Suppressor macrophage (primary cell): Measurements from ENCODE around the gene TNFAIP8.

Experiments used
- DNase-seq, 4 experiments: peaks; one replicate each; pipeline ENCODE4 v3.0.0-alpha.2; 2020 to 2022

Gene TNFAIP8

DNA sequence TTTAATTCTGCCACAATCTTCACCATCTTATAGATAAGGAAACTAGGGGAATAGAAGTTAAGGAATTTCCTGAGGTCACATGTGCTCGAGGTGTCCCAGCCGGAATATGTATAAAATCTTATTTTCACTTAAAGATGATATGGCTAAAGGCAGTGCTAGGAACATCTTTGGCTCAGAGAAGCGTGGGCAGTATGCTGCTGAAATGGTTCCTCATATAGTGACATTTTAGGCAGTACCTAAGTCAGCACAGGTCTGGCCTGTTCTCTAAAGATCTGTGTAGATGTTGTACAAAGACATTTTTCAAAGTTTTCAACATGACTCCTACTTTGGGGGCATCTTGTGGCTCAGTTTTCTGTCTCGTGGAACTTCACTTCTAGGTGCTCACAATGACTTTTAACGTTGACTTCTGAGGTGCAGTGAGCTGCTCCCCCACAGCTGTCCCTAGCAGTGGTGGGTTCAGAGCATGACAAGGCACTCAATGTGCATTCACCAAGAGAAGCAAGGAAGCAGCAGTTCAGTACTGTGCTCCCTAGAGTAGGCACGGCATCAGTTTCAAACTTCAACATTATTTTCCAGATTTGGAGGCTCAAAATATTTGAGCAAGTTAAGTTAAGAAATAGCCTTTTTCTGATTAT, 40.3 kb downstream of the TNFAIP8 start:
- no peak for DNase-seq

DNA sequence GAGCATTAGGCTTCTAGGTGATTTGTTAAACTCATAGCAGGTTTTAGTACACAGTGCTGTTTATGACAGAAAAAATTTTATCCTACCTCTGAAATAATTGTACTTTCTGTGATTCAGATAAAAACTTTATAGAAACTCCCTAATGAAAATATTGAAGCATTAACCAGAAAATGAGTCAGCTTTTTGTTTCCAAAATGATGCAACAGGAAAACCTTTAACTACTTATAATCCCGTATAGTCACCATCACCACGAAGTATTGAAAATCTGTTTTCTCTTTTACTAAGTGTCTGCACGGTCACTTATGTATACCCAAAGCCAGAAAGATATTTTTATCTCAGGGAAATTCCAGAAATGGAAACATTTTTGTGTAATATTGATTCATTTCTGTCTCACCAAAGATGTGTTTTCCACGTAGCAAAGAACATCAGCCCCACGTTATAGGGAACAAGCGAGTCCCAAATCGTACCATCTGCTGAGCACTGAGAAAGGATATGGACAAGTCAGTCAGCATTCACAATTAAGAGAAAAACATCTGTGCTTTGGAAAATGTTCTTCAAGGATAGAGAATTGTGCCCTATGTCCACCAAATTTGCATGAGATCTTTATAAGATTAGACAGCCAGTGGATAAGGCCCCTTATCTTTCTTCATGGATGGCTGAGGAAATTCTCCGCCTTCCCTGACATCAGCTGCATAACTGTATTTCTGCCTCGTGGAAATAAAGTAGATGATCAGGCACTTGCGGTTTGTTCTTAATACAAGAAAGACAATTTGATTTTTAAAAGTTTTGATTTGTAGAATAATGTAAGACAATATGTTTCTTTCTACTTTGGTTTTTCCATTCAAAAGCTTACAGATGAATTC, 41.9 kb downstream of the TNFAIP8 start:
- peak in 3 of 4 experiments; percentile 15 to 62 (median 54) for DNase-seq

DNA sequence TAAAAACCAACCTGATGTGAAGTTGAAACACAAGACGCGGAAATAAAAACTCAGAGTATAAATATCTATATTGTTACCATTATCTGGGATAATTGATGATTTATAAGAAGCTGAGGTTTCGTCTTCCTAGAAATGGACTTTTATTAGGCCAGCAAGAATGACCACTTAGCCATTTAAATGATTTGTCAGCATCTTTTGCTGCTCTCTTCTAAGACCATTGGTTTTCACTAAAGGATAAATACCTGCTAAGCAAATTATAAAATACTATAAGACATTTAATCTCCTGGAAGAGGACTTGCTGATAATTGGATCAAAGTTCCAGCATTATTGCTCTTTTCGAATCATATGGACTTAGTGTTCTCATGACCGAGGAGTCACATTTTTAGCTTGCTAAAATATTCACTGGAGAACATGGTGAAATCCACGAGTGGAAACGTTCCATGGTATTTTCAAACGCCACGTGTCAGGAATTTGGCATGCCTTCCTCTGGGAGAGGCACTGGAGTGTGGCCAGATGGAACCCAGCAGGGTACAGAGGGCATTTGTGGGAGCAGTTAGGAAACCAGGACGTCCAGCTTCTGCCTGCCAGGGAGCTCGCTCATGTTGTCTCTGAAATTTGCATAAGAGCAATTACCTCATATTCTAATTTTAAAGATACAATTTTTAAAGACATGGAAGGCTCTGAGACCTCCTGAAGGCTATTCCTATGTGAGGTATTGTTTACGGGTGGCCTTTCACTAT, 43.1 kb downstream of the TNFAIP8 start:
- no peak for DNase-seq

DNA sequence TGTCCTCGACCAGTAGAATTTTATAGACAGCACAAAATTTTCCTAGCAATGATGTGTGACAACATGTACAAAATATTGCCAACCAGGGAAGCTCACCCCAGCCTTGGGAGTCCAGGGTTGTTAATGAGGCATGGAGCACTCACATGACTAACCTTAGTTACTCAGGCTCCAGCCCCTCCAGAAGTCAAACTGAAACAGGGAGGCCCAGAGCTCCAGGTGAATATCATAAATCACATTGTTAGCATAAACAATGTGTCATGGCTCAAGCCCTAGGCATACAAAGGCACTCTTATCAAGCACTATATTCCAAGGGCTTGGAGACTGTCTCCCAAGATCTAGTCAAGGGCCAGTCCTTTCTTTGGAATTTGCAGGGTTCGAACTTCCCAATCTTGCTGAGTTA, 44.4 kb downstream of the TNFAIP8 start:
- DNase-seq: no peak

DNA sequence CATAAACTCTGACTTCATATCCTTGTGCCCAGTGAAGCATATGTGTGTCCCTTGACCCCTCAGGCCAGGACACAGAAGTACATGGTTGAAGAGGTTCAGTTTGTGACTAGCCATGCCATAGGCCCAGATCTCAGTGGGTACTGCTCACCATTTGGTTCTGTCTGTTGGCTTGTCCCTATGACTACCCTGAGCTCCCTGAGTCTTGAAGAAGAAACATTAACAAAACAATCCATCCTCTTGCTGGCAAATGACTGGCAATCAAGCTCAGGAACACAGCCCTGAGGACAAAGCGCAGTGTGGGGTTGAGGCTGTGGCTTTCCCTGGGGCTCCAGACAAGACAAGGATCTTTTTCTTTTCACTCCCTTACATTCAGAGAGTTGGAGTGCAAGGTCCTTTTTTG, 46.3 kb downstream of the TNFAIP8 start:
- DNase-seq: no peak

DNA sequence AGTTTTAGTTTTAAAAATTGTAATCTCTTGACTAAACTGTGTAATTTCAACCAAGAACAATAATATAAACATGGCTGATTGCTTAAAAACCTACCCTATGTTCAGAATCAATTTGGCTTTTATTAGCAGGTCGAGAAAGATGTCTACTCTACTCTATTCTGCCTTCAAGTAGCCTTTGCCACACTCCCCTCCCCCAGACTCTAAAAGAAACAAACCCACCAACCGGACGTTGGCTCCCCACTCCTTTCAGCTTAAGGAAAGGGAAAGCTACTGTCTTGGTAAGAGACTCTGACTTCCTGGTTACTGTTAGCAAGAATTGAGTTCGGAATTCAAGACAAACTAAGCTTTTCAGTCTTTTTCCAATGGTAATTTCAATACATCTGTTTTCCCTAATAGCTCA, 46.7 kb downstream of the TNFAIP8 start:
- DNase-seq: no peak

DNA sequence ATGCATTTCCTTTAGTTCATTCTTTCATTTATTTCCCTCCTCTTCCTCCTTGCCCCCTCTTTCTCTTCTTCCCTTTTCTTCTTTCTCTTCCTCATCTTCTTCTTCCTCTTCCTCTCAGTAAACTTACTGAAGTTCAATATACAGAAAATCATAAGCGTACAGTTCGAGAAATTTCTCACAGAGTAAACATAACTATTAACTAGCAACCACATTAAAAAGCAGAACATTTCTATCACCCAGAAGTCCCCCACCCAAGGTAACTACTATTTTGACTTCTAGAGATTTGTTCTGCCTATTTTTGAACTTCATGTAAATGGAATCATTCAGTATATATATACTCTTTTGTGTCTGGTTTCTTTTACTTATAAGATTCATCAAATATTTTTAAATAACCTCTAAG, 48.2 kb downstream of the TNFAIP8 start:
- DNase-seq: no peak

DNA sequence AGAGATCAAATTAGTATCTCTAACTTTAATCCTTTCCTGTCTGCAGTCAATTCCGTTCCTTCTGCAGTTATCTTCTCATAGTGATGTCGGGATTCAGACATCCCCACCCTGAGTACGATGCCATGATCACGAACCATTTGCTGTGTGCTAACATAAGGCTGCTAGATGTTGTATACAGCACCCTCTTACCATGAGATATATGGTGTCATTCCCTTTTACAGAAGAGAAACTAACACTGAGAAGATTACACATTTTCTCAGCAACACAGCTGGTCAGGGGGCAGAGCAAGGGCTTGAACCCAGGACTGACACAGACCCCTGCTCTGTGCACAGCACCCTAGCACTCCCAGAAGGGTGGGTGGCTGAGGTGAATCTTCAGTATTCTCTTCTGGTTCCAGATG, 49.6 kb downstream of the TNFAIP8 start:
- DNase-seq: no peak

DNA sequence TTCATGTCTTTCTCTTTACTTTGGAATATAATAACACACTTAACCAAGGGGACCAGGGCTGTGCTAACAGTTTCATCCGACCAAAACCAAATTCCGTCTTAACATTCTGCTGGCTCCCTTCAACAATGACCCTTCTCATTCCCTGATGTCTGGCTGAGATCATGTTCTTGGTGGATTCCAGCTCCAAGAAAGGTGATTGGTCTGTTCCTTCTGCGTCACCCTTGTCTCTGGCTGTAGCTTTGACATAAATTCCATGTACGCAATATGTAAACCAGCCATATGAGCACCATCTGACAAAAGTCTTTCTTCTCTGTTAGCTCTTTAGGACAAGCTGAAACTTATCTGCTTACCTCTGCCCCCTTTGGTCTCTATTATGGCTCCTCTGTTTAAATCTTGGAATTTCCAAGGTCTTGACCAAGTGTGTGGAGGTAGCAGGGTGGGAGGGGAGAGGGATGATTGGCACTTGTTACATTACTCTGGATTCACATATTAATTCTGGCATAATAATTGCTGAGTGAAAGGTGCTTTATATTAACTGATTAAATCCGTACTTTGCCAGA, 50.8 kb downstream of the TNFAIP8 start:
- DNase-seq: no peak

DNA sequence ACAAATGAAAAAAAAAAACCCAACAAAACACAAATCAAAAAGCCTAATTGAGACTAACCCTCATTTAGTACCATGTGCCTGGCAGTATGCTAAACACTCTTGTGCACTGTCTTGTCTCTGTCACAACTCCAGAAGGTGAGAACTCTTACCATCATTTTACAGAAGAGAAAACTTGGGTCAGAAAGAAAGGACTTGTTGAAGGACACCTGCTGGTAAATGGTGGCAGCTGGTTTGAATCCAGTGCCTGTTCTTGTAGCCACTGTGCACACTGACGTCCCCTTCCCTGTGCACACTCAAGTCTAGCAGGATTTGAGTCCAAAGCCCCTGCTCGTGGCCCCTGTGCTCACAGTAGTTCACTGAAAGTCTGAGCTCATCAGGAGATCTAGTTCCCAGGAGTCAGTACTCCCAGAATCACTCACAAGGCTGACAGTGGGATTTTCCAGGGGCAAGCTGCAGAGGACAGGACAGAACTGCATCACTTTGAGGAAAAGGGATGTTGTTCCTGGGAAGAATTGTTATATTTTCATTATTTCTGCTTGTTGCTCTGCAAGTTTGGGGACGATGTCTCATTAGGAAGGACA, 53.5 kb downstream of the TNFAIP8 start:
- DNase-seq: no peak

DNA sequence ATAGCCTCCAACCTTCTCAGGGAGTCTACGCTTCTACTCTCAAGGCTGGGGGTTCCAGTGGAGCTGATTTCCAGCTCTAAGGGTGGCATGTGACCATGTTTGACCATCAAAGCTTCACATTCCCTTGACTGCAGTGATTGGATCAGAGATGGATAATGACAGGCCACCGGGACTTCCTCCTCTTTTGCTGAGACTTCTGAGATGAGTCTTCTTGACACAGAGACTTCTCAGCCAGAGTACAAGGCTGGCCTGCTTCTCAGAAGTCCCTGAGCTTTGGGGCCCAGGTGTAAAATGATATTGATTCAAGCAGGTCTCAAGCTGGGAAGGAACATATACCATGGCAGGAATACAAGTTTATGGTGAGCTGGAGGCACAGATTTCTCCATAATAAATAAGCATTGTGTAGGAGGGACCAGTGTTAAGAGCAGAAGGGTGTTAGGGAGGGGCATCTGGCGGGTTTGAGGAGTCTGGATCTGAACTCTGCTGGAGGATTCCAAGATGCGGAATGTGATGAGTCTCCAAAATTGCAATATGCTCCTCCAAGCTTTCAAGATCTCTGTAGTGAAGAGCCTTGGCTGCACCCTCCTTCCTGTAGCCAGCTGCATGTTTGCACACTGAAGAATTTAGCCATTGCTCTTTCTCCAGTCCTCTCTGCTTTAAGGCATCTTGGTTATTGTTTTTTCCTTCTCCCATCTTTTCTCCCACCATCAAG, 54.8 kb downstream of the TNFAIP8 start:
- peak in 1 of 4 experiments; percentile 23 for DNase-seq

DNA sequence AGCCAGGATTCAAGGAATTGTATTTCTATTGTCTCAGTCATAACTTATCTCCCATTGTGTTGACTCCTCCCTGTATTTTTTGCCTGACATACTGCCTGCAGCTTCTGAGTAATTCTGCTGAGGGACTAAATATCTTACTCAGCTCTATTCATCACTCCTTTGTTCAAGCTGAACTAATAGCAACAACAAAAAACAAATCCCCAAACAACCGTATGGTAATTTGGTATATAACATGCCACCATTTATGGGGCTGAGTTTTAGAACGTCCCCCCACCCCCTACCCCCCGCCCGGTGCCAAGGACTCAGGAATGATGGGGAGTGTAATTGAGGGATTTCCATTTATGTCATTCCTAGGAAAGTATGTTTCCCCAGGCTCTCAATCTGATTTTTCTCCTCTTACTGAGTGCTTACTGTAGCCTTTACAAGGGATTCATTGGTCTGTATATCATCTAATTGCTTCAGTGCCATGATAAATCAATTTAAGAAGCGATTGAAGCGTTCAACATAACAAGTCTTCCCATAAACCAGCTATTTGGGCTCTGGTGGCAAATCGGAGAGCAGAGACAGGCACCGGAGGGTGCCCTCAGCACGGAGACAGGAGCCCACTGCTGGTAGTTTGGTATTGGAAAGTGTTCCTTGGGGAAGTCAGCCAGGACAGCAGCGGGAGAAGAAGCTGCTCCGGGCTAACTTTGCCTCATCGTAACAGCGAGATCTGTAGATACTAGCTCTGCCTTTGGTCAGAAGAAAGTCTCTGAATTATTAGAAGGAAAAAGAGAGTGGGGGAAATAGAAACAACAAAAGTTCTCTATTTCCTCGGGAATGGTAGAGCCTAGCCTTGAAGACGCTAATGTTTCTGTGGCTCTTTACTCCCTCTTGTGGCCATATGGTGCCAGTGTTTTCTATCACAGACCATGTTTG, 55.8 kb downstream of the TNFAIP8 start:
- DNase-seq: peak; percentile 77 to 86 (median 80)

DNA sequence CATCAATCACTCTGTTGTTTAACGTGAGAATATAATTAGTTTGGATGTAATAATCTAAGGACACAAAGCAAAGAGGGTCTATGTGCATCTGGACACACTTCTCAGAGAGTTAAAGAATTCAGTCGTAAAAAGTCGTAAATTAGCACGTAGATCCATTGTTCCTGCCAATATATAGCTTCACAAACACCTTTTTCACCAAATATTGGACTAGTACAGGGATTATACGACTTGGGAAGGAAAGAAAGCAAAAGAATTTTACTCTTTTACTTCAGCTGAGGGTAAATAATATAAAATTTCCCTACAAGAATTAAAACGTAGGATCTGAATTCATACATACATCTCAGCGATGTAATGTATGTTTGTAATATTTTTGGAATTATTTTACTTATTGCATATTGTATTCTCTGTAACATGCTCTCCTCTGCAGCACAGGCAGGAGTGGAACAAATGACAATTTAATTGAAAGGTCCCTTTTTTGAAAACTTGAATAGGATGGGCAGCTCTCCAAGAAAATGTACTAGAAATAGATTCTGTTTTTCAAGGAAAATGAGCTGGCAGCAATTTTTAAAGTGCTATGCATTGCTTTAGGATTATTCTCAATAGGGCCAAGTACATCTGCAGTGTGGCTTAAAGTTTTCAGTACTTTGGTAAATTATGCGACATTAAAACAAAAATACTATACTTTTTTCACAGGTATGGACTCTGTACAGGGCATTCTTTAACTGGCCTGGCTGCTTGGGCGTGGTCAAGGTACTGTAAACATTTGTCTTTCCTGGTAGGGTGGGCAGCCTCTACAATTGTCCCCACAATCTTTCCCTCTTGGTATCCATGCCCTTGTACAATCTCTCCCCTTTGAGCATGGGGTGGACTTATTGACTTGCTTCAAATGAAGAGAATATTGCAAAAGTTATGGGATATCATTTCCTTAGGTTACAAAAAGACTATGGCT, 56.7 kb downstream of the TNFAIP8 start:
- DNase-seq: no peak

DNA sequence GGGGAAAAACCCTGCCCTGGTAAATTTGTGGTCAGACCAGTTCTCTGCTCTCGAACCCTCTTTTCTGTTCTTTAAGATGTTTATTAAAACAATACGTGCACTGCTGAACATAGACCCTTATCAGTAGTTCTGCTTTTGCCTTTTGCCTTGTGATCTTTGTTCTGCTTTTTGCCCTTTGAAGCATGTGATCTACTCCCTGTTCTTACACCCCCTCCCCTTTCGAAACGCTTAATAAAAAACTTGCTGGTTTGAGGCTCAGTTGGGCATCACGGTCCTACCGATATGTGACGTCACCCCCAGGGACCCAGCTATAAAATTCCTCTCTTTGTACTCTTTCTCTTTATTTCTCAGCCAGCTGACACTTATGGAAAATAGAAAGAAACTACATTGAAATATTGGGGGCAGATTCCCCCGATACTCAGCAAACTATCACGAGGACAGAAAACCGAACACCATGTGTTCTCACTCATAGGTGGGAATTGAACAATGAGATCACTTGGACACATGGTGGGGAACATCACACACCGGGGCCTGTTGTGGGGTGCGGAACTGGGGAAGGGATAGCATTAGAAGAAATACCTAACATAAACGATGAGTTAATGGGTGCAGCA, 58.4 kb downstream of the TNFAIP8 start:
- DNase-seq: peak; percentile 64 to 87 (median 78)

DNA sequence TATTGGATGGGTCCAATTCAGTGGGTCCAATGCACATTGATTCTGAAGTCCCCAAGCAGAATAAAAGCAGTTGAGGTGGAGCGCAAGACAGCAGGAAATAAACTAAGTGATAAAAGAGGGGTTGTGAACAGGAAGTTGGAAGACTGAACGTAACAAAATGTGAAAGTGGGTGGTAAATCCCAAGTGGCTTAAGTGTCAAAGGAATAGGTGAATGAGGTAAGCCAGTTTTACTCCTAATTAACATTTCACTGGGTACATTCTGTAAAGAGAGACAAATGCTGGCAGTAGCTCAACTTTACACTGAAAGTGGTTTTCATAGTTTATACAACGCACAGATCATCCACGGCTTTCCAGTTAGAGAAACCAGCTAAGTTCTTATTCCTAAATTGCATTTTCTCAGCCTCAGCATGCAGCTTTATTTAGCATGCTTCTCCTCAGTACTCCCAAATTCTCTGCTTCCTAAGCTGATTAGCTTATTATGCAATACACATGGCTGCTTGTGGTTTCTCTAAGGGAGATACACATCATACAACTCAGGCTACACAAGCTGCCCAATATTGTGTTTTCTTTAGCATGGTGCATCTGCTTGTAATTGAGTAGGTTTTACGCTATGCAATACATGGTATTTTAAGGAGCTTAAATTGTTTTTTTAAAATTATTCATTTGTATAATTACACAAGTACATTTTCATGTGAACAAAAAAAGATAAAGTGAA, 62.2 kb downstream of the TNFAIP8 start:
- peak in 3 of 4 experiments; percentile 28 to 69 (median 57) for DNase-seq

DNA sequence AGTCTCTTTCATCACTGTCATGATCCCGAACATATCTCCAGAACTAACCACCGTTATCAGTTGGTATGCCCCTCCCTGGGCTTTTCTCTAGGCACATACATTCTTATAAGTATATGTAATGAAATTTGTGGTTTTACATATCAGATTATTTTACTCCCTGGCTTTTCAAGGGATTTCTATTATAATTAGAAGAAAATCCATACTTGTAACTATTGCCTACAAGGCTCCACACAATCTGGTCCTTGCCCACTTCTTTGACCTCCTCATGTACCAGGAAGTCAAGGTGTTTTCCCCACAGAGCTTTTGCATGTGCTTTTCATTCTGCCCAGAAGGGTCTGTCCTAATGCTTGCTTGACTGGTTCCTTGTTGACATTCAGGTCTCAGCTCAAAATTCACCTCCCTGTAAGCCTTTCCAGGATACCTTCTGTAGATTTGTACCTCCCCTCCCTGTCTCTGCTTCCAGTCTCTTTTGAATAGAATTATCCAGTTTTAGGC, 62.8 kb downstream of the TNFAIP8 start:
- DNase-seq: no peak

DNA sequence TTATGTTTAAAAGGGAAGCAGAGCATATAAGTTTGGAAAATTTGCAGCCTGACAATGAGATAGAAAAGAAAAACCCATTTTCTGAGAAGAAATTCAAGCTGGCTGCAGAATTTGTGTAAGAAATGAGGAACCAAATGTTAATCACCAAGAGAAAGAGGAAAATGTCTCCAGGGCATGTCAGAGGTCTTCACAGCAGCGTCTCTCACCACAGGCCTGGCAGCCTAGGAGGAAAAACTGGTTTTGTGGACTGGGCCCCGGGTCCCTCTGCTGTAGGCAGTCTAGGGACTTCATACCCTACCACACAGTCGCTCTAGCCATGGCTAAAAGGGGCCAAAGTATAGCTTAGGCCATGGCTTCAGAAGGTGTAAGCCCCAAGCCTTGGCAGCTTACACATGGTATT, 64.3 kb downstream of the TNFAIP8 start:
- DNase-seq: peak; percentile 42 to 73 (median 70)

DNA sequence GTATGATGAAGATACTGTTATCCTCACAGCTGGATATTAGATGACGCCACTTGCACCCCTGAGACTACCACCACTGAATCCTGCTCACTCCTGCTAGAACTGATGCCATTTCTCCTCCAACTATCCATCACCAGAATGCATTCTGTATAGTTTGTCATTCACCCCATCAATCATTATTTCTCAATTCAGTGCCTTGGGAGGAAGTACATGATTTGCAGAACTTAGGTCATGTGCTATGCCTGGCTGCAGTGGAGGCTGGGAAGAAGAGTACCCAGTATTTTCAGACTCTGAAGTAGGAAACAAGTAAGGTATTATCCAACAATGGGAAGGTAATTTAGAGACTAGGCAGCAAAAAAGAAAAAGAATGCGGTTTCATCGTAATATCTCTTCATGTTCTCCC, 70.2 kb downstream of the TNFAIP8 start:
- DNase-seq: peak; percentile 47 to 80 (median 74)
